HL-60 (cell line): ENCODE data around the gene PTPN7.

Source experiments
- DNase-seq, 2 experiments: peaks; one replicate each; pipeline ENCODE4 v3.0.0-alpha.2; 2010 to 2020; ENCODE audit warnings: low read depth in 1 of 2, low spot score in 1 of 2
- H3K27ac ChIP-seq: fragments of 250-450 bp; sonication (Bioruptor Pico); replicated peaks from 2 replicates; pipeline ENCODE4 v1.5.1; 2020; ENCODE audit warnings: mild to moderate bottlenecking, moderate library complexity
- H3K27me3 ChIP-seq: fragments of 250-450 bp; sonication (Bioruptor Pico); 2 replicates; pipeline ENCODE4 v1.5.1; 2021; ENCODE audit warnings: mild to moderate bottlenecking, moderate library complexity; ENCODE audit not compliant: insufficient read depth, poor library complexity, severe bottlenecking
- H3K4me3 ChIP-seq: replicated peaks from 2 replicates; pipeline ENCODE4 v1.5.1; 2011; ENCODE audit warnings: mild to moderate bottlenecking, control low read depth, low read length; ENCODE audit not compliant: insufficient read depth
- GABPA ChIP-seq: IDR thresholded peaks from 2 replicates; pipeline ENCODE4 v1.6.1; 2012; ENCODE audit warnings: low read depth
- POLR2AphosphoS5 ChIP-seq: IDR thresholded peaks from 2 replicates; pipeline ENCODE4 v1.6.1; 2012; ENCODE audit warnings: low read depth
- SPI1 ChIP-seq: IDR thresholded peaks from 2 replicates; pipeline ENCODE4 v1.6.1; 2012; ENCODE audit warnings: low read depth, mild to moderate bottlenecking, borderline replicate concordance
- TF ChIP-seq, protein P1 (sequence below): IDR thresholded peaks from one replicate; pipeline ENCODE4 v1.5.1; 2011; ENCODE audit warnings: low read length, control low read depth, inconsistent platforms; ENCODE audit not compliant: insufficient read depth
- TF ChIP-seq, protein P2 (sequence below): IDR thresholded peaks from 2 replicates; pipeline ENCODE4 v1.6.1; 2012; ENCODE audit warnings: low read depth; ENCODE audit not compliant: insufficient replicate concordance

PTPN7 gene

DNA sequence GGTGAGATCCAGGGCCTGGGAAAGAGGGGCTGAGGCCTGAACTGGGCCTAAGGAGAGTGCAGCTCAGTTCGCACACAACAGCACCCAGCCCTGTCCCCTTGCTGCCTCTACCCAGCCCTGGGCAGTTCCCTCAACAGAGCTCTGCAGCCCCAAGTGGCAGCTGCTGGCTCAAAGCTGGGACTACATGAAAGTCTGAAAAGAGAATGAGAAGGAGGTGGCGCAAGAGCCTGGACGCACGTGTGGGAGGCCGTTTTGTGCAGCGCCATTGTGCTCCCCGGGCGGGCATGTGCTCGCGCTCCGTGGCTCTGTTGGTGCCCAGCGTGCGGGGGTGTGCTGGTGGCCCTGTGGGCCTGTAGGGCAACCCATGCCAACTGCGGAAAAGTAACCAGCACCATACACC, 27.4 kb downstream of the PTPN7 start:
- Histone ChIP-seq H3K27me3 (no peaks in the 10 kb centered on the region), H3K4me3 (no peak overlapping the region), H3K27ac (peak overlapping the region; percentile 61)
- TF ChIP-seq GABPA (no peak), SPI1 (no peak), POLR2AphosphoS5 (peak; percentile 58; the same call in 1 of the 2 replicates)
- TF ChIP-seq, protein P1, sequence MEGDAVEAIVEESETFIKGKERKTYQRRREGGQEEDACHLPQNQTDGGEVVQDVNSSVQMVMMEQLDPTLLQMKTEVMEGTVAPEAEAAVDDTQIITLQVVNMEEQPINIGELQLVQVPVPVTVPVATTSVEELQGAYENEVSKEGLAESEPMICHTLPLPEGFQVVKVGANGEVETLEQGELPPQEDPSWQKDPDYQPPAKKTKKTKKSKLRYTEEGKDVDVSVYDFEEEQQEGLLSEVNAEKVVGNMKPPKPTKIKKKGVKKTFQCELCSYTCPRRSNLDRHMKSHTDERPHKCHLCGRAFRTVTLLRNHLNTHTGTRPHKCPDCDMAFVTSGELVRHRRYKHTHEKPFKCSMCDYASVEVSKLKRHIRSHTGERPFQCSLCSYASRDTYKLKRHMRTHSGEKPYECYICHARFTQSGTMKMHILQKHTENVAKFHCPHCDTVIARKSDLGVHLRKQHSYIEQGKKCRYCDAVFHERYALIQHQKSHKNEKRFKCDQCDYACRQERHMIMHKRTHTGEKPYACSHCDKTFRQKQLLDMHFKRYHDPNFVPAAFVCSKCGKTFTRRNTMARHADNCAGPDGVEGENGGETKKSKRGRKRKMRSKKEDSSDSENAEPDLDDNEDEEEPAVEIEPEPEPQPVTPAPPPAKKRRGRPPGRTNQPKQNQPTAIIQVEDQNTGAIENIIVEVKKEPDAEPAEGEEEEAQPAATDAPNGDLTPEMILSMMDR = no peak
- TF ChIP-seq, protein P2, sequence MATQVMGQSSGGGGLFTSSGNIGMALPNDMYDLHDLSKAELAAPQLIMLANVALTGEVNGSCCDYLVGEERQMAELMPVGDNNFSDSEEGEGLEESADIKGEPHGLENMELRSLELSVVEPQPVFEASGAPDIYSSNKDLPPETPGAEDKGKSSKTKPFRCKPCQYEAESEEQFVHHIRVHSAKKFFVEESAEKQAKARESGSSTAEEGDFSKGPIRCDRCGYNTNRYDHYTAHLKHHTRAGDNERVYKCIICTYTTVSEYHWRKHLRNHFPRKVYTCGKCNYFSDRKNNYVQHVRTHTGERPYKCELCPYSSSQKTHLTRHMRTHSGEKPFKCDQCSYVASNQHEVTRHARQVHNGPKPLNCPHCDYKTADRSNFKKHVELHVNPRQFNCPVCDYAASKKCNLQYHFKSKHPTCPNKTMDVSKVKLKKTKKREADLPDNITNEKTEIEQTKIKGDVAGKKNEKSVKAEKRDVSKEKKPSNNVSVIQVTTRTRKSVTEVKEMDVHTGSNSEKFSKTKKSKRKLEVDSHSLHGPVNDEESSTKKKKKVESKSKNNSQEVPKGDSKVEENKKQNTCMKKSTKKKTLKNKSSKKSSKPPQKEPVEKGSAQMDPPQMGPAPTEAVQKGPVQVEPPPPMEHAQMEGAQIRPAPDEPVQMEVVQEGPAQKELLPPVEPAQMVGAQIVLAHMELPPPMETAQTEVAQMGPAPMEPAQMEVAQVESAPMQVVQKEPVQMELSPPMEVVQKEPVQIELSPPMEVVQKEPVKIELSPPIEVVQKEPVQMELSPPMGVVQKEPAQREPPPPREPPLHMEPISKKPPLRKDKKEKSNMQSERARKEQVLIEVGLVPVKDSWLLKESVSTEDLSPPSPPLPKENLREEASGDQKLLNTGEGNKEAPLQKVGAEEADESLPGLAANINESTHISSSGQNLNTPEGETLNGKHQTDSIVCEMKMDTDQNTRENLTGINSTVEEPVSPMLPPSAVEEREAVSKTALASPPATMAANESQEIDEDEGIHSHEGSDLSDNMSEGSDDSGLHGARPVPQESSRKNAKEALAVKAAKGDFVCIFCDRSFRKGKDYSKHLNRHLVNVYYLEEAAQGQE = no peak
- DNase-seq = peak; percentile 60 to 84

DNA sequence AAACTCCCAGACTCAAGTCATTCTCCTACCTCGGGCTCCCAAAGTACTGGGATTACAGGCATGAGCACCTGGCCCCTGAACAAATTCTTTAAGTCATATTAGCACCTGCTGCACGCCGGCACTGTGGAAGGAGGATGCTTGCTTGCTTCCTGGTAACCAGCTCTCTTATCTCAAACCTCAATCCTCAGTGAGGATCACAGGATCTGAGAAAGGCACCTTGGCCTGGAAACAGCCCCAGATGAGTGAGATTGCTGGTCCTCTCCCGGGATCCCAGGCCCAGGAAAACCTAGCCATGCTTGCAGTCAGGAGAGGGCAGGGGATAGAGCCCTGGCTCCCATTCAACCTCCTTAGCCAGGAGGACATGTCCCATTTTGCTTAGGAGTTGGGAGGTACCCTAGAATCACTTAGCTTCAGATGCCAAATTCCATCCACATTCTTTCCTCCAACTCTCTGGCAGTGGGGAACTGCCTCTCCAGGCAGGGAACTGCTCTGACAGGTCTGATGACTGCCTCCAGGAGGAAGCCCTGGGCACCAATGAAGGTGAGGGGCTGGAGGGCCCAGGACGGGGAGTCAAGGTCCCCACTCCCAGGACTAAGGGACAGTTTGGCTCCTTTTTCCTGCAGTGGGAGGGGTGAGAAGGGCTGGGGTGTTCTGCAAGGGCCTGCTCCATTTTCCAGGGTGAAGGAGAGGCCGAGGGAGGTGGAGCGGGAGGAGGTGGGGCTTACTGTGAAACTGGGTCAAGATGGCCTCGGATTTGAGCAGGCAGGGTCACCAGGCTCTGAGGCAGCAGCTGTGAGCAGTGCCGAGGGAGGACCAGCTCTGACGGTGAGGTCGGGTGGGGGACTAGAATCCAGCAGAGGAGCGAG, 28.2 kb downstream of the PTPN7 start:
- TF ChIP-seq GABPA (no peak), SPI1 (no peak), POLR2AphosphoS5 (no peak; the same call in 1 of the 2 replicates)
- TF ChIP-seq, protein P2 = no peak
- no peak for DNase-seq
- Histone ChIP-seq H3K27me3 (no peaks in the 10 kb centered on the region), H3K27ac (peak overlapping the region; percentile 61; the same call in 1 of the 2 replicates), H3K4me3 (no peak overlapping the region)

DNA sequence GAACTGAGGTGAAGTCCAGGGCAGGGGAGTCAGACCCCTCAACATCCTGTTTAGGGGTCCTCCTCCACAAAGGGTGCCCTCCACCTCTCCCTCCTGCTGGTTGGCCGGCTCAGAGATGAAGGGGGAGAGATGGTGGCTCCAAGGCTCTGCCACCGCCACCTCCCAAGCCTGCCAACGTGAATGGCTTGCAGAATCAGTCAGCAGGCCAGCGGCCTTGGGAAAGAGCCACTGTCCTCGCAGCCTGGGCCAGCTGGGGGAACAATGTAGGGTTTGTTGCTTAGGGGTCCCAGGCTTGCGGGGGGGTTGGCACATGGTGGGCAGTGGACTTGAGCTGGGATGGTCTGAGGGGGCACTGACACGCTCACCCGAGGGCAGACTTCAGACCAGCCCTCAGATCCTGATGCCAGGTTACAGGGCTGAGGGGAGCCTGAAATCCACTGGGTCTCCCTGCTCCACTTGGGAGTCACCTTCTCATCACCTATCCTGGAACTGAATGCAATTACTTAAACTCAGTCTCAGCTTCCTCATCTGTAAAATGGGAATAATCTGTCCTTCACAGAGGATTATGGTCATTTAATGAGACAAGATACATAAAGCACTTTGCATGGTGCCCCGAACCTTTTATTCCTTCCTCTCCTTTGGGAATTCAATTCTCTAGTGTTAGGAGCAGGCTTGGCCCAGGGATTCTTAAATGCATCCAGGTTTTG, 29.4 kb downstream of the PTPN7 start:
- TF ChIP-seq POLR2AphosphoS5 (no peak), GABPA (no peak)
- TF ChIP-seq, protein P2 = no peak
- TF ChIP-seq, protein P1 = no peak
- H3K27ac ChIP-seq = no peak overlapping the region
- DNase-seq = no peak
- H3K4me3 ChIP-seq = no peak overlapping the region
- no peaks in the 10 kb centered on the region for H3K27me3 ChIP-seq
